Retinal pigment epithelial cell (primary cell): ENCODE measurements around the gene FRS2.

Experiments used
- DNase-seq: peaks from one replicate; pipeline ENCODE4 v3.0.0-alpha.2; 2010; ENCODE audit warnings: low read depth
- H3K4me3 ChIP-seq: 2 replicates; pipeline ENCODE4 v1.5.1; 2011; ENCODE audit warnings: mild to moderate bottlenecking, low read length, control low read depth, moderate library complexity
- TF ChIP-seq, protein P1 (sequence below): conservative IDR thresholded peaks from 2 replicates; pipeline ENCODE4 v1.5.1; 2011; ENCODE audit warnings: low read depth, low read length, control low read depth, inconsistent platforms

The FRS2 gene

DNA sequence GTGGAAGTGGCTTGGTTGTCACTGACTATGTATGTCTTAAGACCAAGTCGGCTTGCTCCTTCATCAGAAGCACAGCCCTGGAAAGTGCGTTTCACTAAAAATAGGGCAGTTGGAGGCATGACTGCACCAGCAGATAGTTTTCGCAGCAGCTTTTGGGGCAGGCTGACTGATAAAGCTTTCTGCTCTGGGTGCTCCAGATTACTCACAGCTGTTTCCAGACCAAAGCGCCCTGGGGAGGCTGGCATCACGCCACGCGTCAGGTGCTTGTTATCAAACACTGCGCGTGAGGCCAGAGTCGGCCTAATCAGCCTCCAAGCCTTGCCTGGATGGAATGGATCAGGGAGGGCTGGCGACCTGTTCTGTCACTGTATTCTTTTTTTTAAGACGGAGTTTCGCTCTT, 153.8 kb downstream of the FRS2 start:
- no peak overlapping the region for H3K4me3 ChIP-seq
- TF ChIP-seq, protein P1, sequence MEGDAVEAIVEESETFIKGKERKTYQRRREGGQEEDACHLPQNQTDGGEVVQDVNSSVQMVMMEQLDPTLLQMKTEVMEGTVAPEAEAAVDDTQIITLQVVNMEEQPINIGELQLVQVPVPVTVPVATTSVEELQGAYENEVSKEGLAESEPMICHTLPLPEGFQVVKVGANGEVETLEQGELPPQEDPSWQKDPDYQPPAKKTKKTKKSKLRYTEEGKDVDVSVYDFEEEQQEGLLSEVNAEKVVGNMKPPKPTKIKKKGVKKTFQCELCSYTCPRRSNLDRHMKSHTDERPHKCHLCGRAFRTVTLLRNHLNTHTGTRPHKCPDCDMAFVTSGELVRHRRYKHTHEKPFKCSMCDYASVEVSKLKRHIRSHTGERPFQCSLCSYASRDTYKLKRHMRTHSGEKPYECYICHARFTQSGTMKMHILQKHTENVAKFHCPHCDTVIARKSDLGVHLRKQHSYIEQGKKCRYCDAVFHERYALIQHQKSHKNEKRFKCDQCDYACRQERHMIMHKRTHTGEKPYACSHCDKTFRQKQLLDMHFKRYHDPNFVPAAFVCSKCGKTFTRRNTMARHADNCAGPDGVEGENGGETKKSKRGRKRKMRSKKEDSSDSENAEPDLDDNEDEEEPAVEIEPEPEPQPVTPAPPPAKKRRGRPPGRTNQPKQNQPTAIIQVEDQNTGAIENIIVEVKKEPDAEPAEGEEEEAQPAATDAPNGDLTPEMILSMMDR: no peak
- peak; percentile 34 for DNase-seq

DNA sequence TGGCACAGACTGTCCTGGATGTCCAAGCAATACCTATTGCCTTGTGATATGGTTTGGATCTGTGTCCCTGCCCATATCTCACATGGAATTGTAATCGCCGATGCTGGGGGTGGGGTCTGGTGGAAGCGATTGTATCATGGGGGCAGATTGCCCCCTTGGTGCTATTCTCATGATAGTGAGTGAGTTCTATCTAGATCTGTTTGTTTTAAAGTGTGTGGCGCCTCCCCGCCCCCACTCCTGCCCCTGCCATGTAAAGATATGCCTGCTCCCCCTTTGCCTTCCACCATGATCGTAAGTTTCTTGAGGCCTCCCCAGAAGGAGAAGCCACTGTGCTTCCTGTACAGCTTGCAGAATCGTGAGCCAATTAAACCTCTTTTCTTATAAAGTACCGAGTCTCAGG, 157.3 kb downstream of the FRS2 start:
- DNase-seq: no peak
- H3K4me3 ChIP-seq: no peak overlapping the region
- TF ChIP-seq, protein P1: no peak
